Measurements from ENCODE around the gene KCNK3.

Gene KCNK3

GRCh38 chr2:26672112-26672817, 20.3 kb upstream of the KCNK3 start:
- DNase-seq (ENCODE audit: extremely low read depth, low read depth): no peak
- no peak overlapping the region for H3K4me3 ChIP-seq (replicated peaks; ENCODE audit: low read depth, low read length)
- no peak for TF ChIP-seq CTCF (IDR thresholded peaks at IDR 0.05; ENCODE audit: low read depth, low read length, missing control alignments)

GRCh38 chr2:26672818-26673393, 19.6 kb upstream of the KCNK3 start:
- no peak for TF ChIP-seq CTCF (IDR thresholded peaks at IDR 0.05; ENCODE audit: low read depth, low read length, missing control alignments)
- no peak for DNase-seq (ENCODE audit: extremely low read depth, low read depth)
- H3K4me3 ChIP-seq (replicated peaks; ENCODE audit: low read depth, low read length): no peak overlapping the region

- no peak for TF ChIP-seq CTCF (IDR thresholded peaks at IDR 0.05; ENCODE audit: low read depth, low read length, missing control alignments)
- no peak for DNase-seq (ENCODE audit: extremely low read depth, low read depth)
- no peak overlapping the region for H3K4me3 ChIP-seq (replicated peaks; ENCODE audit: low read depth, low read length)
Measured at GRCh38 chr2:26674002-26674751, 18.3 kb upstream of the KCNK3 start.

- no peak for DNase-seq (ENCODE audit: extremely low read depth, low read depth)
- H3K4me3 ChIP-seq (replicated peaks; ENCODE audit: low read depth, low read length): no peak overlapping the region
Measured at GRCh38 chr2:26674771-26675170, 17.8 kb upstream of the KCNK3 start.

GRCh38 chr2:26675651-26676255, 16.8 kb upstream of the KCNK3 start:
- no peak overlapping the region for H3K4me3 ChIP-seq (replicated peaks; ENCODE audit: low read depth, low read length)
- no peak for TF ChIP-seq CTCF (IDR thresholded peaks at IDR 0.05; ENCODE audit: low read depth, low read length, missing control alignments)
- DNase-seq (ENCODE audit: extremely low read depth, low read depth): no peak

More at GRCh38 chr2:26674771-26675170, 17.8 kb upstream of the KCNK3 start:
- no peak for TF ChIP-seq CTCF (IDR thresholded peaks at IDR 0.05; ENCODE audit: low read depth, low read length, missing control alignments)

GRCh38 chr2:26678035-26678434, 14.5 kb upstream of the KCNK3 start:
- no peak overlapping the region for H3K4me3 ChIP-seq (replicated peaks; ENCODE audit: low read depth, low read length)
- no peak for DNase-seq (ENCODE audit: extremely low read depth, low read depth)
- TF ChIP-seq CTCF (IDR thresholded peaks at IDR 0.05; ENCODE audit: low read depth, low read length, missing control alignments): no peak
